Measurements from ENCODE around the gene EHD3. TPM values are rescaled to one million over a fixed set of nuclear protein-coding genes. Genes with fewer than 3 reads are reported as not detected.
"Not testable (repeated sequence)": the region's sequence is repeated elsewhere in the genome, so short reads cannot be mapped to it uniquely, and the experiment has no call there.

The EHD3 gene
- total RNA-seq, 1 experiment from 2014 or later = 8.7 TPM

- H3K36me3 ChIP-seq (replicated peaks; ENCODE audit: control insufficient read depth, insufficient read depth, low read length) = no peaks in the 10 kb centered on the region; the same call in 1 of the 2 replicates
- DNase-seq = peak; percentile 64
Measured at GRCh38 chr2:31268344-31268743, 34.4 kb downstream of the EHD3 start.

GRCh38 chr2:31269087-31269486 is 35.1 kb downstream of the EHD3 start:
- no peaks in the 10 kb centered on the region for H3K27me3 ChIP-seq (ENCODE audit: control insufficient read depth, insufficient read depth, low read length)
- DNase-seq = no peak
- no peak overlapping the region for H3K4me3 ChIP-seq (ENCODE audit: insufficient read depth, low read depth, low read length)
- no peaks in the 10 kb centered on the region; the same call in 1 of the 2 replicates for H3K36me3 ChIP-seq (replicated peaks; ENCODE audit: control insufficient read depth, insufficient read depth, low read length)

More at GRCh38 chr2:31268344-31268743, 34.4 kb downstream of the EHD3 start:
- H3K4me3 ChIP-seq (ENCODE audit: insufficient read depth, low read depth, low read length) = no peak overlapping the region
- H3K27me3 ChIP-seq (ENCODE audit: control insufficient read depth, insufficient read depth, low read length) = no peaks in the 10 kb centered on the region

- Histone ChIP-seq H3K4me3 (ENCODE audit: insufficient read depth, low read depth, low read length) (no peak overlapping the region), H3K27me3 (ENCODE audit: control insufficient read depth, insufficient read depth, low read length) (no peaks in the 10 kb centered on the region), H3K36me3 (replicated peaks; ENCODE audit: control insufficient read depth, insufficient read depth, low read length) (no peaks in the 10 kb centered on the region; the same call in 1 of the 2 replicates)
- no peak for DNase-seq
Measured at GRCh38 chr2:31270131-31270530, 36.2 kb downstream of the EHD3 start.

GRCh38 chr2:31270822-31271231 is 36.9 kb downstream of the EHD3 start:
- DNase-seq = no peak

GRCh38 chr2:31271851-31272267 is 37.9 kb downstream of the EHD3 start:
- DNase-seq = no peak

More at GRCh38 chr2:31270822-31271231, 36.9 kb downstream of the EHD3 start:
- no peak overlapping the region for H3K4me3 ChIP-seq (ENCODE audit: insufficient read depth, low read depth, low read length)
- no peaks in the 10 kb centered on the region for H3K36me3 ChIP-seq (replicated peaks; ENCODE audit: control insufficient read depth, insufficient read depth, low read length)
- H3K27me3 ChIP-seq (ENCODE audit: control insufficient read depth, insufficient read depth, low read length) = no peaks in the 10 kb centered on the region

GRCh38 chr2:31274401-31275075 is 40.6 kb downstream of the EHD3 start:
- Histone ChIP-seq H3K27me3 (ENCODE audit: control insufficient read depth, insufficient read depth, low read length) (no peaks in the 10 kb centered on the region), H3K4me3 (ENCODE audit: insufficient read depth, low read depth, low read length) (no peak overlapping the region), H3K36me3 (replicated peaks; ENCODE audit: control insufficient read depth, insufficient read depth, low read length) (no peaks in the 10 kb centered on the region)
- no peak for DNase-seq

More at GRCh38 chr2:31271851-31272267, 37.9 kb downstream of the EHD3 start:
- Histone ChIP-seq H3K4me3 (ENCODE audit: insufficient read depth, low read depth, low read length) (no peak overlapping the region), H3K27me3 (ENCODE audit: control insufficient read depth, insufficient read depth, low read length) (no peaks in the 10 kb centered on the region), H3K36me3 (replicated peaks; ENCODE audit: control insufficient read depth, insufficient read depth, low read length) (no peaks in the 10 kb centered on the region)

- DNase-seq = no peak
- H3K4me3 ChIP-seq (ENCODE audit: insufficient read depth, low read depth, low read length) = no peak overlapping the region
- H3K36me3 ChIP-seq (replicated peaks; ENCODE audit: control insufficient read depth, insufficient read depth, low read length) = no peaks in the 10 kb centered on the region
- H3K27me3 ChIP-seq (ENCODE audit: control insufficient read depth, insufficient read depth, low read length) = no peaks in the 10 kb centered on the region
Measured at GRCh38 chr2:31275976-31276375, 42.0 kb downstream of the EHD3 start.

GRCh38 chr2:31277621-31278020 is 43.7 kb downstream of the EHD3 start:
- Histone ChIP-seq H3K36me3 (replicated peaks; ENCODE audit: control insufficient read depth, insufficient read depth, low read length) (no peaks in the 10 kb centered on the region), H3K27me3 (ENCODE audit: control insufficient read depth, insufficient read depth, low read length) (no peaks in the 10 kb centered on the region), H3K4me3 (ENCODE audit: insufficient read depth, low read depth, low read length) (no peak overlapping the region)
- no peak for DNase-seq

- no peak for DNase-seq
- Histone ChIP-seq H3K27me3 (ENCODE audit: control insufficient read depth, insufficient read depth, low read length) (no peaks in the 10 kb centered on the region), H3K36me3 (replicated peaks; ENCODE audit: control insufficient read depth, insufficient read depth, low read length) (no peaks in the 10 kb centered on the region), H3K4me3 (ENCODE audit: insufficient read depth, low read depth, low read length) (no peak overlapping the region)
Measured at GRCh38 chr2:31282634-31283033, 48.7 kb downstream of the EHD3 start.

GRCh38 chr2:31283193-31283919 is 49.4 kb downstream of the EHD3 start:
- H3K27me3 ChIP-seq (ENCODE audit: control insufficient read depth, insufficient read depth, low read length); H3K36me3 ChIP-seq (replicated peaks; ENCODE audit: control insufficient read depth, insufficient read depth, low read length); DNase-seq; H3K4me3 ChIP-seq (ENCODE audit: insufficient read depth, low read depth, low read length): not testable (repeated sequence)

GRCh38 chr2:31284107-31284506 is 50.2 kb downstream of the EHD3 start:
- H3K36me3 ChIP-seq (replicated peaks; ENCODE audit: control insufficient read depth, insufficient read depth, low read length) = no peaks in the 10 kb centered on the region
- H3K4me3 ChIP-seq (ENCODE audit: insufficient read depth, low read depth, low read length) = no peak overlapping the region
- H3K27me3 ChIP-seq (ENCODE audit: control insufficient read depth, insufficient read depth, low read length) = no peaks in the 10 kb centered on the region
- no peak for DNase-seq

GRCh38 chr2:31286230-31286629 is 52.3 kb downstream of the EHD3 start:
- Histone ChIP-seq H3K36me3 (replicated peaks; ENCODE audit: control insufficient read depth, insufficient read depth, low read length) (no peaks in the 10 kb centered on the region), H3K27me3 (ENCODE audit: control insufficient read depth, insufficient read depth, low read length) (no peaks in the 10 kb centered on the region), H3K4me3 (ENCODE audit: insufficient read depth, low read depth, low read length) (no peak overlapping the region)
- no peak for DNase-seq

- H3K4me3 ChIP-seq (ENCODE audit: insufficient read depth, low read depth, low read length) = no peak overlapping the region
- H3K36me3 ChIP-seq (replicated peaks; ENCODE audit: control insufficient read depth, insufficient read depth, low read length) = no peaks in the 10 kb centered on the region
- DNase-seq = no peak
- H3K27me3 ChIP-seq (ENCODE audit: control insufficient read depth, insufficient read depth, low read length) = no peaks in the 10 kb centered on the region
Measured at GRCh38 chr2:31286961-31287550, 53.1 kb downstream of the EHD3 start.

- Histone ChIP-seq H3K36me3 (replicated peaks; ENCODE audit: control insufficient read depth, insufficient read depth, low read length) (no peaks in the 10 kb centered on the region), H3K27me3 (ENCODE audit: control insufficient read depth, insufficient read depth, low read length) (no peaks in the 10 kb centered on the region), H3K4me3 (ENCODE audit: insufficient read depth, low read depth, low read length) (no peak overlapping the region)
- DNase-seq = no peak
Measured at GRCh38 chr2:31287654-31288053, 53.7 kb downstream of the EHD3 start.

- Histone ChIP-seq H3K27me3 (ENCODE audit: control insufficient read depth, insufficient read depth, low read length) (no peaks in the 10 kb centered on the region), H3K4me3 (ENCODE audit: insufficient read depth, low read depth, low read length) (no peak overlapping the region), H3K36me3 (replicated peaks; ENCODE audit: control insufficient read depth, insufficient read depth, low read length) (no peaks in the 10 kb centered on the region)
- no peak for DNase-seq
Measured at GRCh38 chr2:31294196-31294595, 60.2 kb downstream of the EHD3 start.
